ENCODE measurements around the gene UBA1.

The UBA1 gene

GRCh38 chrX:47223476-47224250 is 30.0 kb downstream of the UBA1 start:
- Histone ChIP-seq H3K79me2 (ENCODE audit: insufficient read depth, low read length) (peaks cover 45% of the 10 kb centered on the region), H3K9me3 (ENCODE audit: insufficient read depth, low read length, severe bottlenecking) (no peaks in the 10 kb centered on the region), H3K27me3 (ENCODE audit: insufficient read depth, low read length, poor library complexity) (no peaks in the 10 kb centered on the region), H4K20me1 (ENCODE audit: insufficient read depth, low read length) (peaks cover 51% of the 10 kb centered on the region), H2AFZ (ENCODE audit: low read depth, low read length) (no peak overlapping the region), H3K9ac (ENCODE audit: low read depth, low read length) (no peak overlapping the region), H3K36me3 (ENCODE audit: insufficient read depth, low read length) (peaks cover 88% of the 10 kb centered on the region), H3K27ac (ENCODE audit: low read length) (no peak overlapping the region), H3K4me2 (ENCODE audit: insufficient read depth, low read length) (no peak overlapping the region), H3K4me3 (ENCODE audit: low read depth in 1 of 2, low read length in 2 of 2) (no peak overlapping the region), H3K4me1 (ENCODE audit: insufficient read depth, low read length) (peaks cover 23% of the 10 kb centered on the region)
- TF ChIP-seq, protein P1, sequence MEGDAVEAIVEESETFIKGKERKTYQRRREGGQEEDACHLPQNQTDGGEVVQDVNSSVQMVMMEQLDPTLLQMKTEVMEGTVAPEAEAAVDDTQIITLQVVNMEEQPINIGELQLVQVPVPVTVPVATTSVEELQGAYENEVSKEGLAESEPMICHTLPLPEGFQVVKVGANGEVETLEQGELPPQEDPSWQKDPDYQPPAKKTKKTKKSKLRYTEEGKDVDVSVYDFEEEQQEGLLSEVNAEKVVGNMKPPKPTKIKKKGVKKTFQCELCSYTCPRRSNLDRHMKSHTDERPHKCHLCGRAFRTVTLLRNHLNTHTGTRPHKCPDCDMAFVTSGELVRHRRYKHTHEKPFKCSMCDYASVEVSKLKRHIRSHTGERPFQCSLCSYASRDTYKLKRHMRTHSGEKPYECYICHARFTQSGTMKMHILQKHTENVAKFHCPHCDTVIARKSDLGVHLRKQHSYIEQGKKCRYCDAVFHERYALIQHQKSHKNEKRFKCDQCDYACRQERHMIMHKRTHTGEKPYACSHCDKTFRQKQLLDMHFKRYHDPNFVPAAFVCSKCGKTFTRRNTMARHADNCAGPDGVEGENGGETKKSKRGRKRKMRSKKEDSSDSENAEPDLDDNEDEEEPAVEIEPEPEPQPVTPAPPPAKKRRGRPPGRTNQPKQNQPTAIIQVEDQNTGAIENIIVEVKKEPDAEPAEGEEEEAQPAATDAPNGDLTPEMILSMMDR (IDR thresholded peaks at IDR 0.05; ENCODE audit: borderline replicate concordance, extremely low read depth, low read length, poor library complexity, severe bottlenecking) = no peak
- no peak for ATAC-seq (ENCODE audit: insufficient read depth, low read depth)
- DNase-seq = no peak

DNA sequence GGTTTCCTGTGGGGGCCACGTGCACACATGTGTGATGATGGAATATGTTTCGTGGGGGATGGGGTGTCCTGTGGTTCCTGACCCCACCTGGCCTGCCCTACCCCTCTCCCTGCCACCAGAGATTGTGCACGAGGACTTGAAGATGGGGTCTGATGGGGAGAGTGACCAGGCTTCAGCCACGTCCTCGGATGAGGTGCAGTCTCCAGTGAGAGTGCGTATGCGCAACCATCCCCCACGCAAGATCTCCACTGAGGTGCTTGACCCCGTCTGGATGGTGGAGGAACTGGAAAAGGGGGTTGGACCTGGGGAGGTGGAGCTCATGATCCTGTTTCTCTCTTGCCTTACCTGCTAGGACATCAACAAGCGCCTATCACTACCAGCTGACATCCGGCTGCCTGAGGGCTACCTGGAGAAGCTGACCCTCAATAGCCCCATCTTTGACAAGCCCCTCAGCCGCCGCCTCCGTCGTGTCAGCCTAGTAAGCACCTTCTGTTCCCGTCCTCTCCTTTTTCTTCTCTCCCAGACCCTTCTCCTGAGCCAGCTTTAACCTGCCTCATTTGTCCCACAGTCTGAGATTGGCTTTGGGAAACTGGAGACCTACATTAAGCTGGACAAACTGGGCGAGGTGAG is 30.8 kb downstream of the UBA1 start:
- Histone ChIP-seq H3K27me3 (ENCODE audit: insufficient read depth, low read length, poor library complexity) (no peaks in the 10 kb centered on the region), H3K79me2 (ENCODE audit: insufficient read depth, low read length) (peaks cover 38% of the 10 kb centered on the region), H3K9me3 (ENCODE audit: insufficient read depth, low read length, severe bottlenecking) (no peaks in the 10 kb centered on the region), H4K20me1 (ENCODE audit: insufficient read depth, low read length) (peaks cover 47% of the 10 kb centered on the region), H3K4me1 (ENCODE audit: insufficient read depth, low read length) (peaks cover 23% of the 10 kb centered on the region), H3K9ac (ENCODE audit: low read depth, low read length) (no peak overlapping the region), H2AFZ (ENCODE audit: low read depth, low read length) (no peak overlapping the region), H3K4me2 (ENCODE audit: insufficient read depth, low read length) (no peak overlapping the region), H3K4me3 (ENCODE audit: low read depth in 1 of 2, low read length in 2 of 2) (no peak overlapping the region), H3K27ac (ENCODE audit: low read length) (no peak overlapping the region), H3K36me3 (ENCODE audit: insufficient read depth, low read length) (peaks cover 88% of the 10 kb centered on the region)
- no peak for TF ChIP-seq EZH2 (IDR thresholded peaks at IDR 0.05; ENCODE audit: borderline replicate concordance, low read depth, low read length, severe bottlenecking)
- TF ChIP-seq, protein P1 (IDR thresholded peaks at IDR 0.05; ENCODE audit: borderline replicate concordance, extremely low read depth, low read length, poor library complexity, severe bottlenecking) = no peak
- DNase-seq (no peak), ATAC-seq (ENCODE audit: insufficient read depth, low read depth) (no peak)

- Histone ChIP-seq H3K27ac (ENCODE audit: low read length) (no peak overlapping the region), H3K36me3 (ENCODE audit: insufficient read depth, low read length) (peaks cover 91% of the 10 kb centered on the region), H3K27me3 (ENCODE audit: insufficient read depth, low read length, poor library complexity) (no peaks in the 10 kb centered on the region), H4K20me1 (ENCODE audit: insufficient read depth, low read length) (peaks cover 42% of the 10 kb centered on the region), H3K9ac (ENCODE audit: low read depth, low read length) (no peak overlapping the region), H3K9me3 (ENCODE audit: insufficient read depth, low read length, severe bottlenecking) (no peaks in the 10 kb centered on the region), H2AFZ (ENCODE audit: low read depth, low read length) (no peak overlapping the region), H3K4me3 (ENCODE audit: low read depth in 1 of 2, low read length in 2 of 2) (no peak overlapping the region), H3K4me1 (ENCODE audit: insufficient read depth, low read length) (peaks cover 18% of the 10 kb centered on the region), H3K79me2 (ENCODE audit: insufficient read depth, low read length) (peaks cover 32% of the 10 kb centered on the region), H3K4me2 (ENCODE audit: insufficient read depth, low read length) (no peak overlapping the region)
- ATAC-seq (ENCODE audit: insufficient read depth, low read depth) = no peak
- DNase-seq = no peak
- TF ChIP-seq, protein P1 (IDR thresholded peaks at IDR 0.05; ENCODE audit: borderline replicate concordance, extremely low read depth, low read length, poor library complexity, severe bottlenecking) = no peak
- TF ChIP-seq EZH2 (IDR thresholded peaks at IDR 0.05; ENCODE audit: borderline replicate concordance, low read depth, low read length, severe bottlenecking) = no peak
These were observed 31.3 kb downstream of the UBA1 start for GRCh38 chrX:47224896-47225290.

Measured in DND-41 (cell line).